ENCODE measurements around the gene RAPGEF4. TPM values are rescaled to one million over a fixed set of nuclear protein-coding genes. Genes with fewer than 3 reads are reported as not detected.

RAPGEF4 gene
- total RNA-seq, 1 donor from 2014 or later: 14.2 TPM

GRCh38 chr2:172931256-172931894 is 195.7 kb downstream of the RAPGEF4 start:
- peak; percentile 54 to 90 for DNase-seq (ENCODE audit: low read depth in 2 of 2)

- peak; percentile 78 to 87 for DNase-seq (ENCODE audit: low read depth in 2 of 2)
Observed at GRCh38 chr2:172931918-172932520, 196.4 kb downstream of the RAPGEF4 start.

- DNase-seq (ENCODE audit: low read depth in 2 of 2): no peak
Observed at GRCh38 chr2:172937884-172938712, 202.5 kb downstream of the RAPGEF4 start.

GRCh38 chr2:172938713-172939375 is 203.2 kb downstream of the RAPGEF4 start:
- no peak for DNase-seq (ENCODE audit: low read depth in 2 of 2)

- no peak for DNase-seq (ENCODE audit: low read depth in 2 of 2)
Observed at GRCh38 chr2:172943539-172943938, 207.9 kb downstream of the RAPGEF4 start.

GRCh38 chr2:172944022-172944793 is 208.6 kb downstream of the RAPGEF4 start:
- no peak for DNase-seq (ENCODE audit: low read depth in 2 of 2)

GRCh38 chr2:172944794-172945509 is 209.3 kb downstream of the RAPGEF4 start:
- no peak for DNase-seq (ENCODE audit: low read depth in 2 of 2)

- no peak for DNase-seq (ENCODE audit: low read depth in 2 of 2)
Observed at GRCh38 chr2:172945510-172945850, 209.8 kb downstream of the RAPGEF4 start.

- DNase-seq (ENCODE audit: low read depth in 2 of 2): no peak
Observed at GRCh38 chr2:172947461-172948153, 212.0 kb downstream of the RAPGEF4 start.

- no peak for DNase-seq (ENCODE audit: low read depth in 2 of 2)
Observed at GRCh38 chr2:172949522-172949921, 213.9 kb downstream of the RAPGEF4 start.

GRCh38 chr2:172950565-172950964 is 214.9 kb downstream of the RAPGEF4 start:
- no peak for DNase-seq (ENCODE audit: low read depth in 2 of 2)

- no peak for DNase-seq (ENCODE audit: low read depth in 2 of 2)
Observed at GRCh38 chr2:172951554-172951953, 215.9 kb downstream of the RAPGEF4 start.

- DNase-seq (ENCODE audit: low read depth in 2 of 2): no peak
Observed at GRCh38 chr2:172953411-172953810, 217.8 kb downstream of the RAPGEF4 start.

- DNase-seq (ENCODE audit: low read depth in 2 of 2): no peak
Observed at GRCh38 chr2:172953970-172954852, 218.6 kb downstream of the RAPGEF4 start.

- no peak for DNase-seq (ENCODE audit: low read depth in 2 of 2)
Observed at GRCh38 chr2:172955587-172955986, 219.9 kb downstream of the RAPGEF4 start.

GRCh38 chr2:172957734-172958133 is 222.1 kb downstream of the RAPGEF4 start:
- no peak for DNase-seq (ENCODE audit: low read depth in 2 of 2)

- no peak for DNase-seq (ENCODE audit: low read depth in 2 of 2)
Observed at GRCh38 chr2:172962082-172962481, 226.4 kb downstream of the RAPGEF4 start.

- DNase-seq (ENCODE audit: low read depth in 2 of 2): peak; percentile 75 to 96
Observed at GRCh38 chr2:172962824-172963223, 227.2 kb downstream of the RAPGEF4 start.
